Left hindlimb (tissue), 1 donor: Measurements from ENCODE around the gene PIGR.

Source experiments
- DNase-seq: peaks from one replicate; pipeline ENCODE4 v3.0.0-alpha.2; 2018

PIGR gene

GRCh38 chr1:206960676-206961386, 14.6 kb upstream of the PIGR start:
- DNase-seq = no peak

GRCh38 chr1:206958144-206958543, 11.9 kb upstream of the PIGR start:
- DNase-seq = no peak

- no peak for DNase-seq
Observed at GRCh38 chr1:206957639-206958038, 11.4 kb upstream of the PIGR start.

- DNase-seq = peak; percentile 49
Observed at GRCh38 chr1:206955476-206956451, 9.5 kb upstream of the PIGR start.

- DNase-seq = no peak
Observed at GRCh38 chr1:206954459-206955342, 8.4 kb upstream of the PIGR start.

GRCh38 chr1:206953626-206954025, 7.4 kb upstream of the PIGR start:
- no peak for DNase-seq

GRCh38 chr1:206953126-206953525, 6.9 kb upstream of the PIGR start:
- no peak for DNase-seq

- DNase-seq = no peak
Observed at GRCh38 chr1:206952171-206952570, 5.9 kb upstream of the PIGR start.

- DNase-seq = no peak
Observed at GRCh38 chr1:206951318-206952100, 5.2 kb upstream of the PIGR start.

GRCh38 chr1:206949641-206950040, 3.4 kb upstream of the PIGR start:
- no peak for DNase-seq

GRCh38 chr1:206949208-206949607, 2.9 kb upstream of the PIGR start:
- no peak for DNase-seq

- DNase-seq = no peak
Observed at GRCh38 chr1:206947255-206947654, 989 bp upstream of the PIGR start.

- no peak for DNase-seq
Observed at GRCh38 chr1:206945779-206946178, 487 bp downstream of the PIGR start.

- no peak for DNase-seq
Observed at GRCh38 chr1:206944703-206945102, 1.6 kb downstream of the PIGR start.

GRCh38 chr1:206941766-206942418, 4.4 kb downstream of the PIGR start:
- no peak for DNase-seq

- no peak for DNase-seq
Observed at GRCh38 chr1:206940588-206940936, 5.7 kb downstream of the PIGR start.

GRCh38 chr1:206939841-206940587, 6.3 kb downstream of the PIGR start:
- DNase-seq = no peak

GRCh38 chr1:206939131-206939530, 7.1 kb downstream of the PIGR start:
- DNase-seq = no peak

GRCh38 chr1:206937425-206937824, 8.8 kb downstream of the PIGR start:
- no peak for DNase-seq

GRCh38 chr1:206935491-206936067, 10.7 kb downstream of the PIGR start:
- no peak for DNase-seq
